ENCODE data around the gene SUPT3H. TPM values are rescaled to one million over a fixed set of nuclear protein-coding genes. Genes with fewer than 3 reads are reported as not detected.

SUPT3H gene
- total RNA-seq, 1 donor from 2014 or later, result 2.6 TPM

GRCh38 chr6:44942201-44942600 lies 435.5 kb downstream of the SUPT3H start:
- TF ChIP-seq CTCF (IDR thresholded peaks at IDR 0.05; ENCODE audit: borderline replicate concordance), result no peak
- no peak for DNase-seq
- H3K4me3 ChIP-seq, result no peak overlapping the region
- intact Hi-C loops (cut with micrococcal nuclease), result no loop called here
- no peak overlapping the region for H3K27ac ChIP-seq (replicated peaks)
- H3K27me3 ChIP-seq (ENCODE audit: low read depth), result no peaks in the 10 kb centered on the region
- H3K4me1 ChIP-seq, result no peaks in the 10 kb centered on the region
- peaks cover 22% of the 10 kb centered on the region for H3K9me3 ChIP-seq (replicated peaks)
- H3K36me3 ChIP-seq, result peaks cover 4% of the 10 kb centered on the region

- Histone ChIP-seq H3K36me3 (no peaks in the 10 kb centered on the region), H3K4me3 (no peak overlapping the region), H3K27me3 (ENCODE audit: low read depth) (no peaks in the 10 kb centered on the region), H3K9me3 (replicated peaks) (peaks cover 4% of the 10 kb centered on the region), H3K27ac (replicated peaks) (no peak overlapping the region), H3K4me1 (no peaks in the 10 kb centered on the region)
- intact Hi-C loops (cut with micrococcal nuclease), result no loop called here
- no peak for DNase-seq
- no peak for TF ChIP-seq CTCF (IDR thresholded peaks at IDR 0.05; ENCODE audit: borderline replicate concordance)
Observed at GRCh38 chr6:44940367-44940766, 437.4 kb downstream of the SUPT3H start.

- H3K36me3 ChIP-seq, result no peaks in the 10 kb centered on the region
- no peak for DNase-seq
- no peaks in the 10 kb centered on the region for H3K27me3 ChIP-seq (ENCODE audit: low read depth)
- no peak for TF ChIP-seq CTCF (IDR thresholded peaks at IDR 0.05; ENCODE audit: borderline replicate concordance)
- intact Hi-C loops (cut with micrococcal nuclease), result no loop called here
- no peaks in the 10 kb centered on the region for H3K4me1 ChIP-seq
- H3K4me3 ChIP-seq, result no peak overlapping the region
- no peak overlapping the region for H3K27ac ChIP-seq (replicated peaks)
- no peaks in the 10 kb centered on the region for H3K9me3 ChIP-seq (replicated peaks)
Observed at GRCh38 chr6:44935693-44936300, 441.9 kb downstream of the SUPT3H start.

- no peaks in the 10 kb centered on the region for H3K36me3 ChIP-seq
- H3K27ac ChIP-seq (replicated peaks), result no peak overlapping the region
- intact Hi-C loops (cut with micrococcal nuclease), result no loop called here
- no peak for DNase-seq
- no peaks in the 10 kb centered on the region for H3K27me3 ChIP-seq (ENCODE audit: low read depth)
- H3K4me3 ChIP-seq, result no peak overlapping the region
- TF ChIP-seq CTCF (IDR thresholded peaks at IDR 0.05; ENCODE audit: borderline replicate concordance), result no peak
- no peaks in the 10 kb centered on the region for H3K4me1 ChIP-seq
- H3K9me3 ChIP-seq (replicated peaks), result no peaks in the 10 kb centered on the region
Observed at GRCh38 chr6:44933108-44933507, 444.6 kb downstream of the SUPT3H start.

- no peak overlapping the region for H3K27ac ChIP-seq (replicated peaks)
- intact Hi-C loops (cut with micrococcal nuclease), result no loop called here
- no peak for TF ChIP-seq CTCF (IDR thresholded peaks at IDR 0.05; ENCODE audit: borderline replicate concordance)
- H3K4me1 ChIP-seq, result no peaks in the 10 kb centered on the region
- H3K27me3 ChIP-seq (ENCODE audit: low read depth), result no peaks in the 10 kb centered on the region
- H3K9me3 ChIP-seq (replicated peaks), result no peaks in the 10 kb centered on the region
- DNase-seq, result no peak
- H3K4me3 ChIP-seq, result no peak overlapping the region
- no peaks in the 10 kb centered on the region for H3K36me3 ChIP-seq
Observed at GRCh38 chr6:44932651-44933091, 445.1 kb downstream of the SUPT3H start.
